MM.1S (cell line): ENCODE data around the gene IRF3.
A peak's percentile ranks its signal among the peaks of the same experiment; 100 is the strongest.

Source experiments
- DNase-seq: peaks from one replicate; pipeline ENCODE4 v3.0.0-alpha.2; 2015
- H2AFZ ChIP-seq: fragments of 300-600 bp; sonication (generic); 2 replicates; pipeline ENCODE4 v1.6.0; 2016; ENCODE audit warnings: antibody characterized with exemption, low read length
- H3F3A ChIP-seq: fragments of 300-600 bp; sonication (generic); 2 replicates; pipeline ENCODE4 v1.6.1; 2016; ENCODE audit warnings: mild to moderate bottlenecking, antibody characterized with exemption, low read length, moderate library complexity, mixed read lengths; ENCODE audit not compliant: insufficient read depth
- H3K27ac ChIP-seq: fragments of 300-600 bp; sonication (generic); 2 replicates; pipeline ENCODE4 v1.5.1; 2016; ENCODE audit warnings: mild to moderate bottlenecking, low read length
- H3K27me3 ChIP-seq: fragments of 300-600 bp; sonication (generic); replicated peaks from 2 replicates; pipeline ENCODE4 v1.6.0; 2016; ENCODE audit warnings: low read length; ENCODE audit not compliant: insufficient read depth
- H3K36me3 ChIP-seq: fragments of 300-600 bp; sonication (generic); replicated peaks from 2 replicates; pipeline ENCODE4 v1.6.1; 2016; ENCODE audit warnings: mild to moderate bottlenecking, low read length, mixed read lengths; ENCODE audit not compliant: insufficient read depth
- H3K4me1 ChIP-seq: fragments of 300-600 bp; sonication (generic); 2 replicates; pipeline ENCODE4 v1.6.1; 2016; ENCODE audit warnings: low read length, mixed read lengths
- H3K4me2 ChIP-seq: fragments of 300-600 bp; sonication (generic); 2 replicates; pipeline ENCODE4 v1.6.0; 2016; ENCODE audit warnings: low read depth, low read length
- H3K4me3 ChIP-seq: fragments of 300-600 bp; sonication (generic); 2 replicates; pipeline ENCODE4 v1.5.1; 2016; ENCODE audit warnings: low read length, mixed read lengths
- H3K79me2 ChIP-seq: fragments of 300-600 bp; sonication (generic); 2 replicates; pipeline ENCODE4 v1.6.1; 2016; ENCODE audit warnings: mixed run types, low read length, mixed read lengths
- H3K9ac ChIP-seq: fragments of 300-600 bp; sonication (generic); 2 replicates; pipeline ENCODE4 v1.6.1; 2016; ENCODE audit warnings: low read length, mixed read lengths
- H3K9me2 ChIP-seq: fragments of 300-600 bp; sonication (generic); replicated peaks from 2 replicates; pipeline ENCODE4 v1.6.1; 2016; ENCODE audit warnings: mild to moderate bottlenecking, low read length, mixed read lengths; ENCODE audit not compliant: insufficient read depth
- H3K9me3 ChIP-seq: fragments of 300-600 bp; sonication (generic); replicated peaks from 2 replicates; pipeline ENCODE4 v1.6.1; 2016; ENCODE audit warnings: mild to moderate bottlenecking, low read length, mixed read lengths; ENCODE audit not compliant: insufficient read depth
- H4K20me1 ChIP-seq: fragments of 300-600 bp; sonication (generic); 2 replicates; pipeline ENCODE4 v1.6.1; 2016; ENCODE audit warnings: mild to moderate bottlenecking, low read length, moderate library complexity, mixed read lengths; ENCODE audit not compliant: insufficient read depth
- EZH2 ChIP-seq: fragments of 300-600 bp; sonication (generic); optimal IDR thresholded peaks from 2 replicates; pipeline ENCODE3; 2017; ENCODE audit warnings: low read depth, mild to moderate bottlenecking, antibody characterized with exemption, low read length, mixed read lengths
- EZH2phosphoT487 ChIP-seq: fragments of 300-600 bp; sonication (generic); IDR thresholded peaks from 2 replicates; pipeline ENCODE4 v1.6.1; 2018; ENCODE audit warnings: antibody characterized with exemption, low read length
- TF ChIP-seq, protein P1 (sequence below): fragments of 300-600 bp; sonication (generic); IDR thresholded peaks from 2 replicates; pipeline ENCODE4 v1.5.1; 2016; ENCODE audit warnings: antibody characterized with exemption, low read length, mixed read lengths

Gene IRF3

DNA sequence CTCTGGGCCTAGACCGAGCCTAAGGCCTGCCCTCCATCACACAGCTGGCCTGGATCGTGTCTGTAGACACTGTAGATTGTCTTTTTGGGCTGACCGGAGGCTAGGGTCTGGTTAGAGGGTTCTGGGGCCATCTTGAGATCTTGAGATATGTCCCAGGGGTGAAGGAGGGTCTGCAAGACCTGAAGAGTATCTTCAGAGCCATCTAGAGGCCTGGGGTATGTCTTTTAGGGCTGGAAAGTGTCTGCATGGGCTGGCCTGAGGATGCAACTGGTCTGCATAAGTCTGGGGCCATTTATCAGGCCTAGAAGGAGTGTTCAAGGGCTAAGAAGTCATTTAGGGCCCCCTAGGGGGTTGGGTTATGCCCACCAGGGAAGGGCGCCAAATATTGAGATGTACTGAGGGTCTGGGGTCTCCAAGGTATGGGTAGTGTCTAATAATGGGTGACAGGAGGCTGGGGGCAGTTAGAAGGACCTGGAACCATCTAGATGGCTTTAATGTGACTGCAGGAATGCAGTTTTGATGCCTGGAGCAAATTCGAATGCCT, 23.1 kb downstream of the IRF3 start:
- TF ChIP-seq EZH2phosphoT487 (no peak), EZH2 (no peak)
- TF ChIP-seq, protein P1, sequence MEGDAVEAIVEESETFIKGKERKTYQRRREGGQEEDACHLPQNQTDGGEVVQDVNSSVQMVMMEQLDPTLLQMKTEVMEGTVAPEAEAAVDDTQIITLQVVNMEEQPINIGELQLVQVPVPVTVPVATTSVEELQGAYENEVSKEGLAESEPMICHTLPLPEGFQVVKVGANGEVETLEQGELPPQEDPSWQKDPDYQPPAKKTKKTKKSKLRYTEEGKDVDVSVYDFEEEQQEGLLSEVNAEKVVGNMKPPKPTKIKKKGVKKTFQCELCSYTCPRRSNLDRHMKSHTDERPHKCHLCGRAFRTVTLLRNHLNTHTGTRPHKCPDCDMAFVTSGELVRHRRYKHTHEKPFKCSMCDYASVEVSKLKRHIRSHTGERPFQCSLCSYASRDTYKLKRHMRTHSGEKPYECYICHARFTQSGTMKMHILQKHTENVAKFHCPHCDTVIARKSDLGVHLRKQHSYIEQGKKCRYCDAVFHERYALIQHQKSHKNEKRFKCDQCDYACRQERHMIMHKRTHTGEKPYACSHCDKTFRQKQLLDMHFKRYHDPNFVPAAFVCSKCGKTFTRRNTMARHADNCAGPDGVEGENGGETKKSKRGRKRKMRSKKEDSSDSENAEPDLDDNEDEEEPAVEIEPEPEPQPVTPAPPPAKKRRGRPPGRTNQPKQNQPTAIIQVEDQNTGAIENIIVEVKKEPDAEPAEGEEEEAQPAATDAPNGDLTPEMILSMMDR: no peak
- Histone ChIP-seq H3K9me2 (no peaks in the 10 kb centered on the region), H3K9me3 (no peaks in the 10 kb centered on the region), H3K4me3 (peak overlapping the region; percentile 85), H3K27me3 (0 out of 2 replicates have a peak, but pooled peaks cover 8% of the 10 kb centered on the region), H4K20me1 (no peaks in the 10 kb centered on the region), H3K79me2 (peaks cover 53% of the 10 kb centered on the region), H3F3A (peaks cover 11% of the 10 kb centered on the region), H3K36me3 (no peaks in the 10 kb centered on the region), H3K4me2 (peak overlapping the region; percentile 82), H3K27ac (peak overlapping the region; percentile 30; the same call in 1 of the 2 replicates), H3K9ac (peak overlapping the region; percentile 90), H3K4me1 (peaks cover 13% of the 10 kb centered on the region), H2AFZ (peak overlapping the region; percentile 28; the same call in 1 of the 2 replicates)
- DNase-seq: no peak

DNA sequence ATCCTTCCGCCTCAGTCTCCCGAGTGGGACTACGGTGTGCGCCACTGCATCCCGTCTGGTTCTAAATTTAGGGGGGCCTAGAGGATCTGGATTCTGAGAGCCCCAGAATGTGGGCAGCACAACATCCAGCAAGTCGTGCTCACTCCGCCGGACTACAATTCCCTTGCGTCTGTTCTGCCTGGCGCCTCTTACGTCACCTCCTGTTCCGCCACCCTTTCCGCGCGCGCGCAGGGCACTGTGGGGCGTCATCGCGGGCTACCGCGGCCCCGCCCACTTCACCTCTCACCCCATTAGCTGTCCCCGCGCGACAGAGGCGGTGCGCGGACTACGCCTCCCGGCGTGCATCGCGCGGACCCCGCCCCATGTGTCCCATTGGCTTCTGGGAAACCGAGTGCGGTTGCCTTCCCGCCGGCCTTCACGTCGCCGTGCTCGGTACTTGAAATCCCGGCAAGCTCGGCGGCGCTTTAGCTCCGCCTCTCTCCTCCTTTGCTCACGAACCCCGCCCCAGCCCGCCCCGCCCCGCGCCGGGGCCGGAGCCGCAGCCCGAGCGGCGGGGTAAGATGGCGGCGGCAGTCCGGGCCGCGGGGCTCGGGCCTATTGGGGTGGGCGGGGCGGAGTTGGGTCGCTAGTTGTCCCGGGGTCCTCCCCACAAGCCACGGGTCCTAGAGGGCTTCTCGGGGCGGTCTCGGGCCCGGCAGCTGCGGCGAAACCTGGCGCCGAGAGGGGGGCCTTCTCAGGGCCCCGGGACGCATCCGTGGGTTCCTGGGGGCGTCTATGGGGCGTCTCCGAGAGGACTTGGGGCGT, 23.8 kb downstream of the IRF3 start, which contains the start of gene SCAF1:
Gene SCAF1, plus strand, starts transcription at position 522 of the 804 bp plus-strand sequence. CDS start 2,818 bp downstream, outside the sequence.
- H3K9me2 ChIP-seq: no peaks in the 10 kb centered on the region
- peak within 1 kb of the TSS; percentile 93 for H3K4me2 ChIP-seq
- peak within 1 kb of the TSS; percentile 28; the same call in 1 of the 2 replicates for H2AFZ ChIP-seq
- TF ChIP-seq, protein P1: no peak
- TF ChIP-seq EZH2 (no peak), EZH2phosphoT487 (no peak)
- no peaks in the 10 kb centered on the region for H4K20me1 ChIP-seq
- peak within 1 kb of the TSS; percentile 95 for H3K9ac ChIP-seq
- DNase-seq: peak; percentile 99
- H3K9me3 ChIP-seq: no peaks in the 10 kb centered on the region
- H3K27ac ChIP-seq: peak within 1 kb of the TSS; percentile 95
- H3K4me1 ChIP-seq: peaks cover 13% of the 10 kb centered on the region
- H3K79me2 ChIP-seq: peaks cover 48% of the 10 kb centered on the region
- H3F3A ChIP-seq: peaks cover 11% of the 10 kb centered on the region
- peak within 1 kb of the TSS; percentile 85 for H3K4me3 ChIP-seq
- H3K27me3 ChIP-seq: 0 out of 2 replicates have a peak, but pooled peaks cover 8% of the 10 kb centered on the region
- no peaks in the 10 kb centered on the region for H3K36me3 ChIP-seq

- Histone ChIP-seq H3K27me3 (0 out of 2 replicates have a peak, but pooled peaks cover 8% of the 10 kb centered on the region), H3K79me2 (peaks cover 32% of the 10 kb centered on the region), H3K4me1 (peaks cover 13% of the 10 kb centered on the region), H3K9ac (peak within 1 kb of the TSS; percentile 95), H3K4me3 (peak within 1 kb of the TSS; percentile 81), H3K27ac (peak within 1 kb of the TSS; percentile 95), H3K4me2 (peak within 1 kb of the TSS; percentile 93), H2AFZ (peak within 1 kb of the TSS; percentile 60), H3F3A (peaks cover 11% of the 10 kb centered on the region), H4K20me1 (no peaks in the 10 kb centered on the region), H3K36me3 (no peaks in the 10 kb centered on the region), H3K9me3 (no peaks in the 10 kb centered on the region), H3K9me2 (no peaks in the 10 kb centered on the region)
- TF ChIP-seq, protein P1: no peak
- no peak for TF ChIP-seq EZH2
- no peak for TF ChIP-seq EZH2phosphoT487
- peak; percentile 99 for DNase-seq
These were observed 25.4 kb downstream of the IRF3 start, which contains the start of gene RRAS for GRCh38 chr19:49640113-49640898. TSS of gene RRAS (minus strand) at chr19:49640143. CDS start at chr19:49640098, 45 bp downstream.
